Putamen (tissue), 1 donor: ENCODE measurements around the gene DAAM2.

Experiments used
- DNase-seq: peaks from one replicate; pipeline ENCODE4 v3.0.0-alpha.2; 2016; ENCODE audit warnings: low spot score

The DAAM2 gene

DNA sequence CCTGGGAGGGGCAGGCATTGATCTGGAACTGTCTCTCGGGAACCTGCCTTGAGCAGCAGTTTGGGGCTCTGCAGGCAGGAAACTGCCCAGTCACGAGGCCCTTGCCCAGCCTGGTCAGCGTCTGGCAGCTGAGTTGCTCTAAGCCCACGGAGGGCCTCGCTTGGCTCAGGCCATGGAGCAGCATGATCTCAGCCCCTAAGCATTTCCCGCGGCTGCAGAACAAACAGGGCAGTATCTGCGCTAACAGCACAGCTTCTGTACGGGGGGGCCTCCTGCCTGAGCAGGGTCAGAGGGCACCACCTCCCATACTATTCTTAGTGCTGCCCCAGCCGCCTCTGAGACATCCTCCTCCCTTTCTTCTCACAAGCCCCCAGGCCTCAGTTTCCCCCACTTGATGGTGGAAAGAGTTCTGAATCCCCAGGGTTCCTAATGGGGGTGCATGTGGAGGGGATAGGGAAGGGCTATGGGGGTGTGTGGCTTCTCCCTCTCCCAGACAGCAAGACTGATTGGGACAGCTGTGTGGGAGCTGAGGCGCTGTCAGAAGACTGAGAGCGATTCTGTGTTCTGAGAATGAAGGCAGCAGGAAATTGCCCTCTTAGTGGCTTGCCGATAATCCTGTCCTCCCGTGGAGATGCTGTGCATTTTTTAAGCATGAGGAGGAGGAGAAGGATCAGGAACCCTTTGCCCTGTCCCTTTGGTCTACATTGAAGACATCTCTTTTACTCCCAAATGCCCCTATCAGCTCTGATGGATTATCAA lies 95.7 kb downstream of the DAAM2 start:
- DNase-seq = peak; percentile 85

DNA sequence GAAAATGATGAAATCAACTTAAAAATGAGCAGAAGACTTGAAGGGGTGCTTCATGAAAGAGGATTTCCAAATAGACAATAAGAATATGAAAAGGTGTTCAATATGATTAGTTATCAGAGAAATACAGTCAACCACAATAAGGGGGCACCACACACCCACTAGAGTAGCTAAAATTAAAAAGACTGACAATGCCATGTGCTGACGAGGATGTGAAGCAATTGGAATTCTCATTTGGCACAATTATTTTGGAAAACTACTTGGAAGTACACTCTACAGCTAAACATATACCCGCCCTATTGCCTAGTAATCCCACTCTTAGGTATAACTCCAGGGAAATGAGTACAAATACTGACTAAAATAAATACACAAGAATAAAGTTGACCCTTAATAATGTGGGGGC lies 97.1 kb downstream of the DAAM2 start:
- DNase-seq = no peak

DNA sequence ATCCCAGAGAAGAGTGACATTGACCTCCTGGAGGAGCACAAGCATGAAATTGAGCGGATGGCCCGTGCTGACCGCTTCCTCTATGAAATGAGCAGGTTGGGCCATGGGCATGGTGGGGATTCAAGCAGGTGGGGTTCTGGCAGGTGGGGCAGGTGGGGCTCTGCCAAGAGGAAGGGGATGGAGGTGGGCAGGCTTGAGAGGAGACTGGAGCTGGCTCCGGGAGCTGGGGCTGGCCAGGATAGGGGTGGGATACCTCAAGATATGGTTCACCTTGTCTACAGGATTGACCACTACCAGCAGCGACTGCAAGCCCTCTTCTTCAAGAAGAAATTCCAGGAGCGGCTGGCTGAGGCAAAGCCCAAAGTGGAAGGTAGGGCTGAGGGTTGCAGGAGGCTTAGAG lies 99.2 kb downstream of the DAAM2 start:
- DNase-seq = no peak

DNA sequence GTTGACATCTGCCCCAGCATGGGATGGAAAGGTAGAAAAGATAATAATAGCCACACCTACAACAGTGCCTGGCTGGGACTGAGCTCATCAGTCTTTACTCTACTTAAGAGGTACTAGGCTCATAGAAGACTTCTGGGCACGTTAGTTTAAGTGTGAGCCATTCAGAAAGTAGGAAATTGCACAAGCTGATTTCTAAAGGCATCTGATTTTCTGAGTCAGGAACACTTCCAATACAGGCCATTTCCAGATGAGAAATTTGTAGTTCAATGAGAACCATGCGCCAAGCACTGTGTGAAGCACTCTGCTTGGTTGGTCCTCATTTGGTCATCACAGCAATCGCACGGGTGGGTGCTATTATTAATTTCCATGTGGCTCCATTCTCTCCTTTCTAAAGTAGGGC lies 99.8 kb downstream of the DAAM2 start:
- no peak for DNase-seq

DNA sequence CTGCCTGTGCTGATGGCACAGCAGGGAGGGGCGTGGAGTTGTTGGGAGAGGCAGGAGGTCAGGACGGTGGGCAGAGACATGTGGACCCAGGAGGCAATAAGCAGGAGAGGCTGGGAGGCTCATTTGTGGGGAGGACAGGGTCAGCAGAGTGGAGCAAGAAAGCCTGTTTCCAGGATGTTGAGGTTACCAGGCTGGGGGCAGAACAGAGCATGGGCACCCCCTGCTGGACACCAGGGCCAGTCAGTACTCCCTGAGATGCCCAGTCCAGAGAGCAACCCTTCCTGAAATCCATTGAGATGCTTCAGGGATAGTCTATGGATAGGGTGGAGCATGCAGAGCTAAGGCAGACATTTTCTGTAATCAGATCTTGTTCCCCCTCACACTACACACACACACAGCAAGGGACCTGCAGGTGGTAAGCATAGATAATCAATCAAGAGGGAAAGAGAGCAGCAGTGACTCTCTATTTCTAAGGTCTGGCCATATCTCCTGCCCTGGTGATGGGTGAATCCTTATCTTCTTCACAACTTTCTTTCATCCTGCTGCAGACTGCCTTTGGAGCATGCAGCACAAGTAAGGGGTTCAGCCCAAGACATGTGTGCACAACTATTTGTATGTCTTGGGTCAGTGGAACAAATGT lies 100.4 kb downstream of the DAAM2 start:
- DNase-seq = peak; percentile 58

DNA sequence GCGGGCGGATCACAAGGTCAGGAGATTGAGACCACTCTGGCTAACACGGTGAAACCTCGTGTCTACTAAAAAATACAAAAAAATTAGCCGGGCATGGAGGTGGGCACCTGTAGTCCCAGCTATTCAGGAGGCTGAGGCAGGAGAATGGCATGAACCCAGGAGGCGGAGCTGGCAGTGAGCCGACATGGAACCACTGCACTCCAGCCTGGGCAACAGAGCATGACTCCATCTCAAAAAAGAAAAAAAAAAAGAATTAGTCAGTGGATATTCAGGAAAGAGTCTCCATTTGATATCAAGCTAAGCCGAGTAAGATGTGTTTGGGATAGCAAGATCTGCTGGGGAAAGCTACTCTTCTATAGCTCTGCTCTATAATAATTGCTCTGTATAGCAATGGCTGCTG lies 101.1 kb downstream of the DAAM2 start:
- no peak for DNase-seq

DNA sequence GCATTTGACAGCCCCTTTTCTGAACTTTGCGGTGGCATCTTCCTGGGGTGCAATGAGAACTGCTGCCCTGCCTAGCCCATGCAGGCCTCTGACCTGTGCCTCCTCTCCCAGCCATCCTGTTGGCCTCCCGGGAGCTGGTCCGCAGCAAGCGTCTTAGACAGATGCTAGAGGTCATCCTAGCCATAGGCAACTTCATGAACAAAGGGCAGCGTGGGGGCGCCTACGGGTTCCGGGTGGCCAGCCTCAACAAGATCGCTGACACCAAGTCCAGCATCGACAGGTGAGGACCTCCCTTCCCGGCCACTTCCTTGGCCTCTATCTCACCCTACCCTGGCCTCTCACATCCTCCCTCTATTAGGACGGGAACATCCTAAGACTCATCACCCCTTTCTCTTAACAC lies 104.5 kb downstream of the DAAM2 start:
- no peak for DNase-seq

DNA sequence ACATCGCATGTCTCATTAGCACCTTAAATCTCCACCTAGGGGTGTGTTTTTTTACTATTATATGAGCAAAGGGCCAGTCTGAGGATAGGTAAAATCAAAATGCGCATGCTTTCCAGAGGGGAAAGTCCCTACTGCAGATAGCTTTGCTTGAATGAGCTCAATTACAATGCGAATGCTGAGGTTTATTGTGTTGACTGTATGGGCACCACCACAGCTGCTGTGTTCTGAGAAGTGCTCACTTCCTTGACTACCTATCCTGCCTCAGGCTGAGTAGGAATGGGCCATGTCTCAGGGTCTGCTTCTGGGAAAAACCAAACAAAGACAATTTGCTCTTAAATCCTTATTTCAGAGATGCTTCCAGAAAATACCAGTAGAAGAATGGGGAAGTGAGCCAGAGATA lies 105.5 kb downstream of the DAAM2 start:
- DNase-seq = no peak

DNA sequence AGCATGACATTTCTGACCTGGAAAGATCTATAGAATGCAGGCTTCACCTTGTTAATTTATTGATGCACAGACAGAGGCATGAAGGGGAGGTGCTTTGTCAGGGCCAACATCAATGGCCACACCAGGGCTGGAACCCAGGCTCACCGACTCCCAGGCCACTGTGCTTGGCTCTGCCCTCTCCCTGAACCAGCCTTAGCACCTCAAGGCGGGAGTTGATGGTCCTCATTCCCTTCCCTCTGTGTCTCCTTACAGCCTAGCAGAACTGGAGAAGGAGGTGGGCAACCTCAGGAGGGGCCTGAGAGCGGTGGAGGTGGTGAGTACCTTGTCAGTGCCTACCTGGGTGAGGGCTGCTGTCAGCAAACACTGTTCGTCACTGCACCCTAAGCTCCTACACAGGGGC lies 106.4 kb downstream of the DAAM2 start:
- DNase-seq = no peak

DNA sequence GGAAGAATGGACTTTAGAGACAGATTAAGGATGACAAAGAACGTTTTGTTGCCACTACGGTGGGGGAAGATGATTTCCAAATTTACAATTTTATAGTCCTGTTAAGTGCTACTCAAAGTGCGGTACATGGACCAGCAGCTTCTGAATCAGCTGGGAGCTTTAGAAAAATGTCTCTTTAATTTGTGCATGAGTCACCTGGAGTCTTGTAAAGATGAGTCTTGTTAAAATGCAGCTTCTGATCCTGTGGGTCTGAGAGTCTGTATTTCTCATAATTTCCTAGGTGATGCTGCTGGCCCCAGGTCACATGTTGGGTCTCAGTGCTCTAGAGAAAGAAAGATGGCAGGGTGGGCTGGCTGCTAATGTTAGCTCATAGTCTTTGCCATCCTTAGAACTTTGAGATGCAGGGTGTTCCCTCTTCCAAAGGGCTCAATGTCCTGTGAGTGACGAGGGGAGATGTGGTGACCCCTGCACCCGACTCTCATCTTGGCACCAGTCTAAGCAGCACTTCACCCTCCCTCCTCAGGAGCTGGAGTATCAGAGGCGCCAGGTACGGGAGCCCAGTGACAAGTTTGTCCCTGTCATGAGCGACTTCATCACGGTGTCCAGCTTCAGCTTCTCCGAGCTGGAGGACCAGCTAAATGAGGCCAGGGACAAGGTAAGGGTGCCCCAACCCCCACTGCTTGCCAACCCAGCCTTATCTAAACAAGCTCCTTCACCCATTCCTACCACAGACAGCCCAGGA lies 107.5 kb downstream of the DAAM2 start:
- DNase-seq = no peak

DNA sequence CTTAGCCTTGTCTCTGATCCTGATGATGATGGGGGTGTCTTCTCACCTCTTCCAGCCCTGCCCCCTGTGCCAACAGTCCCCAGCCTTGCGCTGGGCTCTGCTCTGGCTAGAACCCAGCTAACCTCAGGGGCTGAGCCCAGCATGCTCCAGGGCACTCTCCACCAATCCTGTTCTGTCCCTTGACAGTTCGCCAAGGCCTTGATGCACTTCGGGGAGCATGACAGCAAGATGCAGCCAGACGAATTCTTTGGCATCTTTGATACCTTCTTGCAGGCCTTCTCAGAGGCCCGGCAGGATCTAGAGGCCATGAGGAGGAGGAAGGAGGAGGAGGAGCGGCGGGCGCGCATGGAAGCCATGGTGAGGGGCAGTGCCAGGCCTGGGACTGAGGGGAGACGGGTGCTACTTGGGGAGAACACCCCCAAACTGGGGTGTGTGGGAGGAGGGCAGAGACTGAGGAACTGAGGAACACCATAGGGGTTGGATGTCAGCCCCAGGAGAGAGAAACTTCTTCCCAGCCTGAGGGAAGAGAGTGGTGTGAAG lies 109.0 kb downstream of the DAAM2 start:
- no peak for DNase-seq

DNA sequence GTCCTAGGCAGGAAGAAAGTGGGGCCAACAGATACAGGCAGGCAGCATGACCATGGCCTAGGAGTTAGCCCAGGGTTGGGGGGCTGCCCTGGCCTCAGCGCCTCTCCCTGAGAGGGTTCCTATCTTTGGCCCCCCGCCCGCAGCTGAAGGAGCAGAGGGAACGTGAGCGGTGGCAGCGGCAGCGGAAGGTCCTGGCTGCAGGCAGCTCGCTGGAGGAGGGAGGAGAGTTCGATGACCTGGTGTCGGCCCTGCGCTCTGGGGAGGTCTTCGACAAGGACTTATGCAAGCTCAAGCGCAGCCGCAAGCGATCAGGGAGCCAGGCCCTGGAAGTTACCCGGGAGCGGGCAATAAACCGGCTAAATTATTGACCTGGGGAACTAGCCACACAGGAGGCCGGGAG lies 109.5 kb downstream of the DAAM2 start:
- DNase-seq = no peak

DNA sequence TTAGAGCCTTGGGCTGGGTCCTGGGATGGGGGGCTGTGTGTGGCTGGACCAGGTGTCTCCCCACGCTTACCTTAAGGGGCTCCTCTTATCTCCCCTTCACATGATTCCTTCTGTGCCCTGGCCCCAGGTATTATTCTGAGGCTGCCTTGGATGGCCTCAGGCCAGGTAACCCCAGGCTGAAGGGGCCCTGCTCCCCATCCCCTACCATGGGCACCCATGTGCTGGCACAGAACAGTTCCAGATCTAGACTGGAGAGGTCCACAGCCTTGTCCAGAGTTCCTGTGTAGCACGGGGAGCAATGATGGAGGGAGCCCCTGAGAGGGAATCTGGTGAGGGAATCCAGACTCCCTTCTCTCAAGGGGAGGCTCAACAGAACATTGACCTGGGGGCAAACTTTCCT lies 110.0 kb downstream of the DAAM2 start:
- no peak for DNase-seq

DNA sequence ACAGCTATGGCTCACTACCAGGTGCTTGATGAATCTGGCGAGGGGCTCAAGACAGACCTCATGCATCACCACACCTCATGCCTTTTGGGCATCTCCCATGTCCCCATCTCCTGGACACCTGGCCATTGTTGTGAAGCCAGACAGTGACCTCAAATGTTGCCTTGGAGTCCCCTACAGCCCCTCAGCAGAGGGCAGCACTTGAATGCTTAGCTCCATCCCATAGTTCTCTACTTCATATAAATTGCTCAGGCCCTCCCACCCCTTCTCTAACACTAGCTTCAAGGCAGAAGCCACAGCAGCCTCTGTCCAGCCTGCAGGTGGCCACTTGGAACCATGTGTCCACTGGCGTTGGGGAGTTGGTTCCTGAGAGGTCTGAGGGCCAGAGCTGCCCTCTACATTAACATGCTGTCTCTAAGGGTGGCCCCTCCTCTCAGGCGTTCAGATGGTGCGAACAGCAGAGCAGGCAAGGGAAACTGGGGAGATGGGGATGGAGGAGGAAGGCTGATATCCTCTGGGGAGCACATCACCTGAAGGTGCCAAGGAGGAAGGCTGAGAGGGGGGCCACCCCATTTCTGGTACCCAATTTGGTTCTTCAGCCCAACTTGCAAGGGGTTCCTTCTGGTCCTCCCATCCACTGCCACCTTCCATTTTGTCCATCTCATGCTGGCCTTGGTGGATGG lies 110.8 kb downstream of the DAAM2 start:
- DNase-seq = no peak

DNA sequence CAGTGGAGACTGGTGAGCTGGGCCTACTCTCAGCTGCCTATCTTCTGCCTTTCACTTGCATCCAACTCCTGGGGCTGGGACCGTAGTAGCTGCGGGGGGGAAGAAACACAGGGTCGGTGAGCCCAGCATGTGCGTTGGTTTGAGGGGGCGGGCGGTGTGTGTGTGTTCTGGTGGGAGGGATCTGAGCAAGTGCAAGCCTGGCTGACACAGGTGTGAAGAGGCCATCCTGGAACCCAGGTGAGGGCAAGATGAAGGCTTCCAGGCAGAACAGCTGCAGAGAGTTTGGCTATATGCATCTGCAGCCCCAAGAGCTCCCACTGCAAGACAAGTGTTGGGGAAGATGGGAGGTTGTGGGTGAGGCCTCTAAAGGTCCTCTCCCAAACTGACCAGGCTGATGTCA lies 111.5 kb downstream of the DAAM2 start:
- no peak for DNase-seq

DNA sequence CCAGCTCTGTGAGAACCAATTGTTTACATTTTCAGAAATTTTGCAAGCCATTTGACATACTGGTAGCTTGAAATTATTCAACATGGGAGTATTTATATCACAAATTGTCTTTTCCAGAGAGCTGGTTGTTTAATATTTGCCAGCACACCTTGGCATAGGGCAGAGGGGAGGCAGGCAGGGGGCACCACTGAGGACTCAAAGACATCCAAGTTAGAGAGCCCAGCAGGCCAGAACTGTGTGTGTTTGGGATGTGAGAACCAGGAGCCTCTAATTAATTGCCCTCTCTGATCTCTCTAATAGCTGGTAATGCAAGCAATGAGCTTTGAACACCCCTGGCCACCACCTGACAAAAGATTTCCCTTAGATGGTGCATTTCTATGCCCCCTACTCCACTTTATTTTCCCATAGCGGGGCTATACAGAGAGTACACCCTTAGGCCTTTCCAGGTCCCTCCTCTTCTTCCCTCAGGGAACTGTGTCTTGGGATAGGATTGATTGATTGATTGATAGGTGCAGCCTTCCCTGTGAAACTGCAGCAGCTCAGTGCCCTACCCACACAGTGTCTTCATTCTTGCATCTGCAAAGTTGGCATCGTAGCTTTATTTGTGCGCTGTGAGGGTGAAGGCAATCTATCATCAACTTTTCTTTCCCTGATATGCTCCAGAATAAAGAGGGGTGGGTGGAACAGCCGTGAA lies 112.9 kb downstream of the DAAM2 start:
- DNase-seq = peak; percentile 47

DNA sequence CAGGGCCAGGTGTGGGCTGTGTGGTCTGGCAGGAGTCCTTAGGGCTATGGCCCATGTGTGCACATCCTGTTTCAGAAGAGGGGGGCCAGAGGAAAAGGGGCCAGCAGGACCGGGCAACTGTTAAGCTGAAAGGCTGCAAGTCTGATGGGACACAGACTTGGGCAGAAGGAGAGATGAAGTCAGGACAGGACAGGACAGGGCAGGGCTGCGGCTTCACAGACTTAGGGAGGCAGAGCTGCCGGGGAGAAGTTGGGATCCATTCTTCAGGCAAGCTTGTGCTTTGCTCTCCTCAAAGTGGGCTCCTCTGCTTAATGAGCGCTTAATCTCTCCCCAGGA lies 113.4 kb downstream of the DAAM2 start:
- no peak for DNase-seq

DNA sequence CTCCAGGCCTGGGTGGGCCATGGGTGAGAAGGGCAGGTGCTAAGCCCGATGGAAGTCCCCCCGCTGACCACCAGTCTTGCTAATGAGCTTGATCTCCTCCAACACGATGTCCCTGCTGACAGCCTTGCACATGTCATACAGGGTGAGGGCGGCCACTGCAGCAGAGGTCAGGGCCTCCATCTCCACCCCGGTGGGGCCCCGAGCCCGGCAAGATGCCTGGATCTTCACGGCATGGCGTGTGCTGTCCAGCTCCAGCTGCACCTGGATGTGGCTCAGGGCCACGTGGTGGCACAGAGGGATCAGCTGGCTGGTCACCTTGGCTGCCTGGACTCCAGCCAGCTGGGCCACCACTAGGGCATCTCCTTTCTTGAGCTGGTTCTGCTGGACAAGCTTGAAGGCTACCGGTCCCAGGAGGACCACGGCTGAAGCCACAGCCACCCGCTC lies 114.2 kb downstream of the DAAM2 start:
- no peak for DNase-seq

DNA sequence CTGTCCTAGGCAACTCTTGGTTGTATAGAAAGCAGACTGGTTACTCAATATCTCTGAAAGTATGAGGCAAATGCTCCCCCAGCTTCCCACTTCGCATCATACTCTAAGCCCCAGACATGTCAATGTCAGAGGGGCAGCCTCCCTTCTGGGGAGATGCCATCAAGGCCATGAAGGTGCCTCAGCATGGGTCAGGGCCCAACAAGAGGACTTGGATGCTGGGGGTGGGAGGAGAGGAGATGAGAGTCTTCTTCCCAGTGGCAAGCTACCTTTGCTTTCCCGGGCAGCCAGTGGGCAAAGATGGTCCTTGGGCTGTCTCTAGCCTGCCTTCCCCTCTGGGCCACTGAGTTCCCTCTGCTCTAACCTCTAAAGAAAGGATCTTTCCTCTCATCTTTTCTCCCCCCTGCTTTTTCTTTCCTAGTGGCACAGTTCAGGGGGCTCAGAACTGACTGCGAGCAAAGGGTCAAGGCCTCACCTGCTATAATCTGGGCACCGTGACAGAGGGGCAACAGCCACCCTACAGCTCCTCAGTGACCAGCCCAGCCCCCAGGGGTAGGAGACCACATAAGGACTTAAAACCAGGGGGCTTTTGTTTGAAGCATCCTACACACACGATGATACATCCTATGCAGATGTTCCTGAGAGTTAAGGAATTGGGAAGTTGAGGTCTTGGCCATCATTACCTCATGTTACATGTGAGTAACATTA lies 115.8 kb downstream of the DAAM2 start:
- no peak for DNase-seq

DNA sequence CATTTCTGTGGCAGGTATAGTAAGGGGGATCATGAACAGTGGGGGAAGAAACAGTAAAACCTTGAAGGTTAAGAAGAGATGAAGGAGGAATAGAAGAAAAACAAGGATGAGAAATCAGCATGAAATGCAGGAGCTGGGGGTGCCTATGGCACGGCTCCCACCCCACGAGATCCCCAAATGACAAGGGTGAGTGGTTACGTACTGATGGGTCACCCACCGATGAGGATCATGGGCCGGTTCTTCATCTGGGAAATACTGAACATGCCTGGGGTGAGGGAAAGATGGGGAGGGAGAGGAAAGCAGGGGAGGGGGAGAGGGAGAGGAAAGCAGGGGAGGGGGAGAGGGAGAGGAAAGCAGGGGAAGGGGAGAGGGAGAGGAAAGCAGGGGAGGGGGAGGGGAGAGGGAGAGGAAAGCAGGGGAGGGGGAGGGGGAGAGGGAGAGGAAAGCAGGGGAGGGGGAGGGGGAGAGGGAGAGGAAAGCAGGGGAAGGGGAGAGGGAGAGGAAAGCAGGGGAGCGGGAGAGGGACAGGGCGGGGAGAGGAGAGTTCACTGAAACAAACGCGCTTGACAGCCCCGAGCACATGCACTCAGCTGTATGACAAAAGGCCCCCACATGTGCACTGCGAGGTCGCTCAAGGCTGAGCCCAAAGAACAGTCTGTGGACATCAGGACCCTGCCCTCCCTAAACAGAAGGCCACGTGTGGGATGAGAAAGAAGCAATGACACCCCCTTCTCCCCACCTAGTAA lies 116.8 kb downstream of the DAAM2 start:
- no peak for DNase-seq

DNA sequence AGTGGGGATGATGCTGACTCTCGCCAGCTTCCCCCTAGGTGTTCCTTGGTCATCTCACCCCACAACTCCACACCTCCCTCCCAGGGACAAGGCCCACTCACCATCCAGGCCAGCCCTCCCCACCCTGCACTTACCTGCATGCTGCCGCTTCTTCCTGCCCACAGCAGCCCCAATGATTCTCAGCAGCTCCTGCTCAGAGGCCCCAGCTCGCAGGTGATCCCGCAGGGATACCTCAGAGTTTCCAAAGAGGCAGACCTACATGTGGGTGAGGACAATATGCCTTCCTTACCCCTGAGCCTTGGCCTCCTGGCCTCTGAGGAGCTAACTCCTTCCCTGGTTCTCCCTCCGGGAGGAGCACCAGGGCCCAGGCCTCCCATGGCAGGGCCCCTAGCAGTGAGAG lies 117.5 kb downstream of the DAAM2 start:
- DNase-seq = no peak
